ENCODE results near the gene ERC1.

DNA sequence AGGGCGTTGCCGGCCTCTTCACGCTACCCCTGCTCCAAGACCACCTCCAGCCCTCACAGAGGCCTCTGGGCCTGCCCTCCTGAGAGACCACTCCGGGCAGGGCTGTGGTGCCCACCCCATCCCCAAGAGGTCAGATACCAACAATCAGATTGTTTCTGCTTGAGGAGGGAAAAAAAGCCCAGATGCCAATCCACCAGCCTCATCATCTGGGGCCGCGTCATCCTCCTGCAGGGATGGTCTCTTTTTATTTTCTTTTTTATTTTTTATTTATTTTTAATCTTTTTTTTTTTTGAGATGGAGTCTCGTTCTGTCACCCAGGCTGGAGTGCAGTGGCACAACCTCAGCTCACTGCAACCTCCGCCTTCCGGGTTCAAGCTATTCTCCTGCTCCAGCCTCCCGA lies 510.0 kb downstream of the ERC1 start:
- TF ChIP-seq, protein P1, sequence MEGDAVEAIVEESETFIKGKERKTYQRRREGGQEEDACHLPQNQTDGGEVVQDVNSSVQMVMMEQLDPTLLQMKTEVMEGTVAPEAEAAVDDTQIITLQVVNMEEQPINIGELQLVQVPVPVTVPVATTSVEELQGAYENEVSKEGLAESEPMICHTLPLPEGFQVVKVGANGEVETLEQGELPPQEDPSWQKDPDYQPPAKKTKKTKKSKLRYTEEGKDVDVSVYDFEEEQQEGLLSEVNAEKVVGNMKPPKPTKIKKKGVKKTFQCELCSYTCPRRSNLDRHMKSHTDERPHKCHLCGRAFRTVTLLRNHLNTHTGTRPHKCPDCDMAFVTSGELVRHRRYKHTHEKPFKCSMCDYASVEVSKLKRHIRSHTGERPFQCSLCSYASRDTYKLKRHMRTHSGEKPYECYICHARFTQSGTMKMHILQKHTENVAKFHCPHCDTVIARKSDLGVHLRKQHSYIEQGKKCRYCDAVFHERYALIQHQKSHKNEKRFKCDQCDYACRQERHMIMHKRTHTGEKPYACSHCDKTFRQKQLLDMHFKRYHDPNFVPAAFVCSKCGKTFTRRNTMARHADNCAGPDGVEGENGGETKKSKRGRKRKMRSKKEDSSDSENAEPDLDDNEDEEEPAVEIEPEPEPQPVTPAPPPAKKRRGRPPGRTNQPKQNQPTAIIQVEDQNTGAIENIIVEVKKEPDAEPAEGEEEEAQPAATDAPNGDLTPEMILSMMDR (IDR thresholded peaks at IDR 0.05) = no peak
- no peak for TF ChIP-seq POLR2A (IDR thresholded peaks at IDR 0.05; ENCODE audit: low read depth)
- TF ChIP-seq EP300 (IDR thresholded peaks at IDR 0.05) = no peak

Data from esophagus muscularis mucosa (tissue), 4 donors.